ENCODE measurements around the gene VAC14. TPM values are rescaled to one million over a fixed set of nuclear protein-coding genes. Genes with fewer than 3 reads are reported as not detected.

The VAC14 gene
- total and polyA plus RNA-seq, 2 of the 8 experiments (the other 6 are each of a cell fraction or from before 2014, with no cell fraction given): 56.0 to 108 TPM

GRCh38 chr16:70650216-70650615, 150.7 kb downstream of the VAC14 start (continued):
- TF ChIP-seq CHD7 (IDR thresholded peaks at IDR 0.05; ENCODE audit: insufficient replicate concordance, low read length) (no peak), SUZ12 (IDR thresholded peaks at IDR 0.05; ENCODE audit: low read length) (no peak), SAP30 (IDR thresholded peaks at IDR 0.05; ENCODE audit: insufficient read depth, insufficient replicate concordance, low read length) (no peak), SIX5 (IDR thresholded peaks at IDR 0.05; ENCODE audit: low read depth, low read length) (no peak), GTF2F1 (IDR thresholded peaks at IDR 0.05; ENCODE audit: borderline replicate concordance, low read depth, low read length) (no peak), SP4 (IDR thresholded peaks at IDR 0.05; ENCODE audit: low read length) (no peak)
